ENCODE measurements around the gene DAPK2.

GRCh38 chr15:63950911-63951481 lies 95.3 kb downstream of the DAPK2 start:
- TF ChIP-seq CTCF (IDR thresholded peaks at IDR 0.05; ENCODE audit: low read depth, low read length), result no peak
- TF ChIP-seq MAX (IDR thresholded peaks at IDR 0.05; ENCODE audit: low read depth, low read length), result no peak
- no peak for TF ChIP-seq MYC (IDR thresholded peaks at IDR 0.05; ENCODE audit: low read depth, low read length)
- TF ChIP-seq POLR2A (IDR thresholded peaks at IDR 0.05; ENCODE audit: extremely low read depth, insufficient read length), result no peak
